Measurements from ENCODE around the gene LGALS3BP. TPM values are rescaled to one million over a fixed set of nuclear protein-coding genes. Genes with fewer than 3 reads are reported as not detected.

The LGALS3BP gene
- total and polyA plus RNA-seq, 2 of the 8 experiments (the other 6 are each of a cell fraction or from before 2014, with no cell fraction given): 56.1 to 61.6 TPM

GRCh38 chr17:78946131-78946530 lies 33.6 kb downstream of the LGALS3BP start:
- Histone ChIP-seq H2AK5ac (ENCODE audit: low read depth, low read length) (no peak overlapping the region), H3K23me2 (ENCODE audit: low read depth, low read length) (no peaks in the 10 kb centered on the region), H3K23ac (ENCODE audit: insufficient read length) (no peak overlapping the region), H3K79me2 (ENCODE audit: control insufficient read depth in 1 of 2, insufficient read depth in 2 of 2, low read length in 2 of 2) (no peaks in the 10 kb centered on the region), H2BK20ac (ENCODE audit: low read length) (no peak overlapping the region), H3K4me1 (replicated peaks in 1 of 4; ENCODE audit: control insufficient read depth in 3 of 4, insufficient read depth in 4 of 4, low read length in 3 of 4) (no peaks in the 10 kb centered on the region), H3K4me2 (ENCODE audit: insufficient read depth in 1 of 2, low read depth in 2 of 2, low read length in 2 of 2) (no peak overlapping the region), H3K18ac (ENCODE audit: extremely low read depth, low read length) (no peak overlapping the region), H3K36me3 (ENCODE audit: control insufficient read depth in 2 of 4, insufficient read depth in 4 of 4, low read length in 3 of 4) (no peaks in the 10 kb centered on the region), H2BK12ac (ENCODE audit: low read depth, low read length) (no peak overlapping the region), H3K27me3 (replicated peaks in 1 of 4; ENCODE audit: control insufficient read depth in 3 of 4, extremely low read depth in 1 of 4, insufficient read depth in 3 of 4, low read length in 3 of 4) (no peaks in the 10 kb centered on the region), H2BK15ac (ENCODE audit: low read length) (no peak overlapping the region), H3K4me3 (ENCODE audit: extremely low read depth in 1 of 4, insufficient read depth in 2 of 4, low read depth in 3 of 4, low read length in 4 of 4) (no peak overlapping the region), H4K91ac (replicated peaks; ENCODE audit: insufficient read length, low read length) (no peak overlapping the region), H4K20me1 (replicated peaks in 1 of 2; ENCODE audit: control insufficient read depth in 1 of 2, insufficient read depth in 2 of 2, low read length in 2 of 2) (peaks cover 0 to 1% of the 10 kb centered on the region in 2 experiments), H3K56ac (replicated peaks; ENCODE audit: insufficient read length, low read depth, low read length) (no peak overlapping the region), H3K27ac (ENCODE audit: low read depth, low read length) (no peak overlapping the region), H3K14ac (ENCODE audit: insufficient read length) (no peak overlapping the region), H3K9ac (replicated peaks in 1 of 4; ENCODE audit: extremely low read depth in 1 of 4, low read depth in 3 of 4, low read length in 3 of 4) (no peak overlapping the region), H3K79me1 (ENCODE audit: low read depth, low read length) (no peaks in the 10 kb centered on the region), H2BK5ac (ENCODE audit: low read depth, low read length) (no peak overlapping the region), H2AFZ (ENCODE audit: low read length) (no peak overlapping the region), H2BK120ac (replicated peaks; ENCODE audit: low read depth, low read length) (no peak overlapping the region), H4K5ac (ENCODE audit: insufficient read length, low read depth, low read length) (no peak overlapping the region), H3K9me3 (ENCODE audit: insufficient read depth in 2 of 2, low read depth in 1 of 2, low read length in 1 of 2) (peaks cover 8 to 13% of the 10 kb centered on the region in 2 experiments; a peak in 3 of 4 replicates), H4K8ac (ENCODE audit: extremely low read depth, insufficient read depth, low read length) (no peak overlapping the region), H3K4ac (replicated peaks; ENCODE audit: insufficient read length, low read depth, low read length) (no peak overlapping the region)
- FAIRE-seq (no peak), DNase-seq (ENCODE audit: low read depth in 1 of 2, low spot score in 2 of 2) (no peak)
- ChIA-PET CTCF (ENCODE audit: partially characterized antibody) (interaction anchor here (0.7 to 1.7 kb wide), 4 partner anchors 8 to 96 kb away, joined by 3 to 8 read pairs (median 4); no protein-coding TSS in a partner anchor), POLR2A (ENCODE audit: partially characterized antibody) (no interaction called here)
- TF ChIP-seq TEAD4 (IDR thresholded peaks at IDR 0.05; ENCODE audit: low read depth, low read length) (no peak), TCF12 (IDR thresholded peaks at IDR 0.05; ENCODE audit: low read depth, low read length) (no peak), HDAC6 (IDR thresholded peaks at IDR 0.05; ENCODE audit: low read depth, low read length) (no peak), EP300 (IDR thresholded peaks at IDR 0.05; ENCODE audit: borderline replicate concordance in 1 of 2, low read depth in 2 of 2, low read length in 2 of 2) (no peak), ASH2L (IDR thresholded peaks at IDR 0.05; ENCODE audit: low read length) (no peak), SIN3A (conservative IDR thresholded peaks at IDR 0.05 in 1 of 2, IDR thresholded peaks at IDR 0.05 in 1 of 2; ENCODE audit: low read depth in 1 of 2, low read length in 2 of 2) (no peak), RBBP5 (IDR thresholded peaks at IDR 0.05; ENCODE audit: borderline replicate concordance, low read depth, low read length) (no peak), CHD2 (IDR thresholded peaks at IDR 0.05; ENCODE audit: low read length) (no peak), NANOG (IDR thresholded peaks at IDR 0.05; ENCODE audit: insufficient read depth, low read depth, low read length, poor library complexity, severe bottlenecking) (no peak)
- 88% methylated on average over 7 of the region's 7 CpGs; no CpG with 5 or more reads in 1 of the 2 experiments for WGBS, 2 experiments (ENCODE audit: extremely low coverage in 1 of 2, insufficient coverage in 1 of 2, insufficient read length in 1 of 2, insufficient replicate concordance in 2 of 2, low coverage in 1 of 2, low lambda C conversion rate in 2 of 2, missing lambda C conversion rate in 1 of 2)

Data from H1 (cell line).